ENCODE measurements around the gene SCN10A. TPM values are rescaled to one million over a fixed set of nuclear protein-coding genes. Genes with fewer than 3 reads are reported as not detected.

SCN10A gene
- total and polyA plus RNA-seq, 9 of the 15 experiments (the other 6 are each of a cell fraction or from before 2014, with no cell fraction given) = not detected

DNA sequence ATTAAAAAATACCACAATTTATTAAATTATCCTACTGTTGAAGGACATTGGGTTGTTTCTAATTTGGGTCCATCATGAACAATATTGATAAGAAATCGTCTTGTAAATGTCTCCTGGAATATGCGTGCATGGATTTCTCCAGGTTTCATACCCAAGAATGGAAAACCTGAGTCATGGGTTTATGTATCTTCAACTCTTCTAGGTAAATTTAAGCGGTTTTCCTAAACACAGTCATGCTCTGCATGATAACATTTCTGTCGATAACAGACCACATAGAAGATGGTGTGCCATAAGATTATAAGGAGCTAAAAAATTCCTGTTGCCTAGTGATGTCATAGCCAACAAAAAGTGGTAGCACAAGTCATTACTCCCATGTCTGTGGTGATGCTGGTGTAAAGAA is 126.7 kb downstream of the SCN10A start (continued):
- TF ChIP-seq, protein P1, sequence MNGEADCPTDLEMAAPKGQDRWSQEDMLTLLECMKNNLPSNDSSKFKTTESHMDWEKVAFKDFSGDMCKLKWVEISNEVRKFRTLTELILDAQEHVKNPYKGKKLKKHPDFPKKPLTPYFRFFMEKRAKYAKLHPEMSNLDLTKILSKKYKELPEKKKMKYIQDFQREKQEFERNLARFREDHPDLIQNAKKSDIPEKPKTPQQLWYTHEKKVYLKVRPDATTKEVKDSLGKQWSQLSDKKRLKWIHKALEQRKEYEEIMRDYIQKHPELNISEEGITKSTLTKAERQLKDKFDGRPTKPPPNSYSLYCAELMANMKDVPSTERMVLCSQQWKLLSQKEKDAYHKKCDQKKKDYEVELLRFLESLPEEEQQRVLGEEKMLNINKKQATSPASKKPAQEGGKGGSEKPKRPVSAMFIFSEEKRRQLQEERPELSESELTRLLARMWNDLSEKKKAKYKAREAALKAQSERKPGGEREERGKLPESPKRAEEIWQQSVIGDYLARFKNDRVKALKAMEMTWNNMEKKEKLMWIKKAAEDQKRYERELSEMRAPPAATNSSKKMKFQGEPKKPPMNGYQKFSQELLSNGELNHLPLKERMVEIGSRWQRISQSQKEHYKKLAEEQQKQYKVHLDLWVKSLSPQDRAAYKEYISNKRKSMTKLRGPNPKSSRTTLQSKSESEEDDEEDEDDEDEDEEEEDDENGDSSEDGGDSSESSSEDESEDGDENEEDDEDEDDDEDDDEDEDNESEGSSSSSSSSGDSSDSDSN (IDR thresholded peaks at IDR 0.05; ENCODE audit: borderline replicate concordance in 1 of 2, low read depth in 2 of 2, low read length in 2 of 2) = no peak
- TF ChIP-seq CHD2 (IDR thresholded peaks at IDR 0.05; ENCODE audit: low read depth, low read length) (no peak), POLR2H (tag; IDR thresholded peaks at IDR 0.05; ENCODE audit: low read depth) (no peak), ZBED1 (IDR thresholded peaks at IDR 0.05) (no peak), HMGN3 (IDR thresholded peaks at IDR 0.05; ENCODE audit: borderline replicate concordance, extremely low read depth, insufficient read length, low read depth, low read length) (no peak), NFRKB (IDR thresholded peaks at IDR 0.05; ENCODE audit: low read depth) (no peak), RFX7 (CRISPR knock-in tag; IDR thresholded peaks at IDR 0.05) (no peak), ZSCAN29 (IDR thresholded peaks at IDR 0.05) (no peak), ARHGAP35 (IDR thresholded peaks at IDR 0.05; ENCODE audit: partially characterized antibody) (no peak), ZNF253 (CRISPR knock-in tag; conservative IDR thresholded peaks at IDR 0.05) (no peak), CSDE1 (IDR thresholded peaks at IDR 0.05) (no peak), ZKSCAN3 (CRISPR knock-in tag; IDR thresholded peaks at IDR 0.05) (no peak)
- TF ChIP-seq, protein P2, sequence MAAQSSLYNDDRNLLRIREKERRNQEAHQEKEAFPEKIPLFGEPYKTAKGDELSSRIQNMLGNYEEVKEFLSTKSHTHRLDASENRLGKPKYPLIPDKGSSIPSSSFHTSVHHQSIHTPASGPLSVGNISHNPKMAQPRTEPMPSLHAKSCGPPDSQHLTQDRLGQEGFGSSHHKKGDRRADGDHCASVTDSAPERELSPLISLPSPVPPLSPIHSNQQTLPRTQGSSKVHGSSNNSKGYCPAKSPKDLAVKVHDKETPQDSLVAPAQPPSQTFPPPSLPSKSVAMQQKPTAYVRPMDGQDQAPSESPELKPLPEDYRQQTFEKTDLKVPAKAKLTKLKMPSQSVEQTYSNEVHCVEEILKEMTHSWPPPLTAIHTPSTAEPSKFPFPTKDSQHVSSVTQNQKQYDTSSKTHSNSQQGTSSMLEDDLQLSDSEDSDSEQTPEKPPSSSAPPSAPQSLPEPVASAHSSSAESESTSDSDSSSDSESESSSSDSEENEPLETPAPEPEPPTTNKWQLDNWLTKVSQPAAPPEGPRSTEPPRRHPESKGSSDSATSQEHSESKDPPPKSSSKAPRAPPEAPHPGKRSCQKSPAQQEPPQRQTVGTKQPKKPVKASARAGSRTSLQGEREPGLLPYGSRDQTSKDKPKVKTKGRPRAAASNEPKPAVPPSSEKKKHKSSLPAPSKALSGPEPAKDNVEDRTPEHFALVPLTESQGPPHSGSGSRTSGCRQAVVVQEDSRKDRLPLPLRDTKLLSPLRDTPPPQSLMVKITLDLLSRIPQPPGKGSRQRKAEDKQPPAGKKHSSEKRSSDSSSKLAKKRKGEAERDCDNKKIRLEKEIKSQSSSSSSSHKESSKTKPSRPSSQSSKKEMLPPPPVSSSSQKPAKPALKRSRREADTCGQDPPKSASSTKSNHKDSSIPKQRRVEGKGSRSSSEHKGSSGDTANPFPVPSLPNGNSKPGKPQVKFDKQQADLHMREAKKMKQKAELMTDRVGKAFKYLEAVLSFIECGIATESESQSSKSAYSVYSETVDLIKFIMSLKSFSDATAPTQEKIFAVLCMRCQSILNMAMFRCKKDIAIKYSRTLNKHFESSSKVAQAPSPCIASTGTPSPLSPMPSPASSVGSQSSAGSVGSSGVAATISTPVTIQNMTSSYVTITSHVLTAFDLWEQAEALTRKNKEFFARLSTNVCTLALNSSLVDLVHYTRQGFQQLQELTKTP (IDR thresholded peaks at IDR 0.05; ENCODE audit: low read depth in 1 of 2, partially characterized antibody in 2 of 2) = no peak
- TF ChIP-seq, protein P3, sequence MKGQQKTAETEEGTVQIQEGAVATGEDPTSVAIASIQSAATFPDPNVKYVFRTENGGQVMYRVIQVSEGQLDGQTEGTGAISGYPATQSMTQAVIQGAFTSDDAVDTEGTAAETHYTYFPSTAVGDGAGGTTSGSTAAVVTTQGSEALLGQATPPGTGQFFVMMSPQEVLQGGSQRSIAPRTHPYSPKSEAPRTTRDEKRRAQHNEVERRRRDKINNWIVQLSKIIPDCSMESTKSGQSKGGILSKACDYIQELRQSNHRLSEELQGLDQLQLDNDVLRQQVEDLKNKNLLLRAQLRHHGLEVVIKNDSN (CRISPR knock-in tag; IDR thresholded peaks at IDR 0.05) = no peak
- TF ChIP-seq, protein P4, sequence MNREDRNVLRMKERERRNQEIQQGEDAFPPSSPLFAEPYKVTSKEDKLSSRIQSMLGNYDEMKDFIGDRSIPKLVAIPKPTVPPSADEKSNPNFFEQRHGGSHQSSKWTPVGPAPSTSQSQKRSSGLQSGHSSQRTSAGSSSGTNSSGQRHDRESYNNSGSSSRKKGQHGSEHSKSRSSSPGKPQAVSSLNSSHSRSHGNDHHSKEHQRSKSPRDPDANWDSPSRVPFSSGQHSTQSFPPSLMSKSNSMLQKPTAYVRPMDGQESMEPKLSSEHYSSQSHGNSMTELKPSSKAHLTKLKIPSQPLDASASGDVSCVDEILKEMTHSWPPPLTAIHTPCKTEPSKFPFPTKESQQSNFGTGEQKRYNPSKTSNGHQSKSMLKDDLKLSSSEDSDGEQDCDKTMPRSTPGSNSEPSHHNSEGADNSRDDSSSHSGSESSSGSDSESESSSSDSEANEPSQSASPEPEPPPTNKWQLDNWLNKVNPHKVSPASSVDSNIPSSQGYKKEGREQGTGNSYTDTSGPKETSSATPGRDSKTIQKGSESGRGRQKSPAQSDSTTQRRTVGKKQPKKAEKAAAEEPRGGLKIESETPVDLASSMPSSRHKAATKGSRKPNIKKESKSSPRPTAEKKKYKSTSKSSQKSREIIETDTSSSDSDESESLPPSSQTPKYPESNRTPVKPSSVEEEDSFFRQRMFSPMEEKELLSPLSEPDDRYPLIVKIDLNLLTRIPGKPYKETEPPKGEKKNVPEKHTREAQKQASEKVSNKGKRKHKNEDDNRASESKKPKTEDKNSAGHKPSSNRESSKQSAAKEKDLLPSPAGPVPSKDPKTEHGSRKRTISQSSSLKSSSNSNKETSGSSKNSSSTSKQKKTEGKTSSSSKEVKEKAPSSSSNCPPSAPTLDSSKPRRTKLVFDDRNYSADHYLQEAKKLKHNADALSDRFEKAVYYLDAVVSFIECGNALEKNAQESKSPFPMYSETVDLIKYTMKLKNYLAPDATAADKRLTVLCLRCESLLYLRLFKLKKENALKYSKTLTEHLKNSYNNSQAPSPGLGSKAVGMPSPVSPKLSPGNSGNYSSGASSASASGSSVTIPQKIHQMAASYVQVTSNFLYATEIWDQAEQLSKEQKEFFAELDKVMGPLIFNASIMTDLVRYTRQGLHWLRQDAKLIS (CRISPR knock-in tag; IDR thresholded peaks at IDR 0.05) = no peak
